HepG2 (cell line): ENCODE measurements around the gene TMEM131. TPM values are rescaled to one million over a fixed set of nuclear protein-coding genes. Genes with fewer than 3 reads are reported as not detected.
A peak's percentile ranks its signal among the peaks of the same experiment; 100 is the strongest.

Experiments used
- ATF7 ChIP-seq, 2 experiments: fragments of 450-650 bp in 1 of 2; sonication (generic) in 1 of 2; formaldehyde crosslinking in 1 of 2; IDR thresholded peaks; 2 replicates each; pipeline versions ENCODE4 v1.4.0 to v1.6.1; 2016 to 2020; ENCODE audit warnings: antibody characterized with exemption in 1 of 2, mild to moderate bottlenecking in 1 of 2, missing genetic modification reagents in 1 of 2
- BORCS8-MEF2B ChIP-seq: sonication (generic); formaldehyde crosslinking; IDR thresholded peaks from 2 replicates; pipeline ENCODE4 v1.8.0; 2022; ENCODE audit warnings: mild to moderate bottlenecking, missing genetic modification reagents
- GABPB1 ChIP-seq: IDR thresholded peaks from 2 replicates; pipeline ENCODE4 v1.6.1; 2016; ENCODE audit warnings: mild to moderate bottlenecking, missing genetic modification reagents, moderate library complexity, missing compliant biosample characterization
- HDAC1 ChIP-seq: sonication (generic); formaldehyde crosslinking; IDR thresholded peaks from 2 replicates; pipeline ENCODE4 v1.5.1; 2020; ENCODE audit warnings: mild to moderate bottlenecking, missing genetic modification reagents
- LCORL ChIP-seq, 2 experiments: fragments of 450-650 bp in 1 of 2; sonication (generic) in 1 of 2; formaldehyde crosslinking in 1 of 2; IDR thresholded peaks; 2 replicates each; pipeline versions ENCODE4 v1.5.0 to v1.6.1; 2017 to 2020; ENCODE audit warnings: antibody characterized with exemption in 1 of 2, missing genetic modification reagents in 1 of 2
- NFIC ChIP-seq: IDR thresholded peaks from 2 replicates; pipeline ENCODE4 v1.6.1; 2012; ENCODE audit warnings: mild to moderate bottlenecking, low read length, inconsistent platforms
- RAD21 ChIP-seq: fragments of 450-650 bp; formaldehyde crosslinking; IDR thresholded peaks from 2 replicates; pipeline ENCODE4 v1.5.0; 2020; ENCODE audit warnings: mild to moderate bottlenecking
- RXRB ChIP-seq: IDR thresholded peaks from 2 replicates; pipeline ENCODE4 v1.6.1; 2016; ENCODE audit warnings: borderline replicate concordance, missing genetic modification reagents, missing compliant biosample characterization
- ZNF788 ChIP-seq: sonication (generic); formaldehyde crosslinking; IDR thresholded peaks from 2 replicates; pipeline ENCODE4 v1.5.0; 2020; ENCODE audit warnings: mild to moderate bottlenecking, missing genetic modification reagents, borderline replicate concordance
- polyA plus RNA-seq, 8 experiments: library from polyadenylated mRNA; depleted of rRNA in 3 of 8; stranded (reverse) in 7 of 8; unstranded in 1 of 8; fragments of >200 nt; fragmentation: Illumina TruSeq in 4 of 8; extraction: Trizol in 4 of 8; gene quantifications; 2 replicates each; pipeline versions ENCODE4 v1.2.1 to v1.2.3, GENCODE V29; 2011 to 2016; ENCODE audit warnings: low read depth in 4 of 8, missing spikeins in 1 of 8, mixed read lengths in 1 of 8; ENCODE audit not compliant: insufficient read depth in 1 of 8
- total RNA-seq, 5 experiments: library from RNA; depleted of rRNA; stranded (reverse); fragments of >200 nt; fragmentation: Illumina TruSeq; extraction: Trizol; gene quantifications; 2 replicates each; pipeline ENCODE4 v1.2.3, GENCODE V29; 2016; ENCODE audit warnings: low read depth in 1 of 5
- TF ChIP-seq, protein P1 (sequence below): sonication (generic); formaldehyde crosslinking; IDR thresholded peaks from 2 replicates; pipeline ENCODE4 v1.5.0; 2020; ENCODE audit warnings: missing genetic modification reagents
- TF ChIP-seq, protein P2 (sequence below): sonication (generic); IDR thresholded peaks from 2 replicates; pipeline ENCODE4 v1.6.1; 2016; ENCODE audit warnings: low read depth, borderline replicate concordance
- TF ChIP-seq, protein P3 (sequence below): sonication (generic); formaldehyde crosslinking; conservative IDR thresholded peaks from 2 replicates; pipeline ENCODE4 v1.8.0; 2022; ENCODE audit warnings: missing genetic modification reagents
- TF ChIP-seq, protein P4 (sequence below): sonication (generic); formaldehyde crosslinking; IDR thresholded peaks from 2 replicates; pipeline ENCODE4 v1.4.0; 2020; ENCODE audit warnings: missing genetic modification reagents
- TF ChIP-seq, protein P5 (sequence below): sonication (generic); formaldehyde crosslinking; IDR thresholded peaks from 2 replicates; pipeline ENCODE4 v1.4.0; 2020; ENCODE audit warnings: missing genetic modification reagents

TMEM131 gene
- total and polyA plus RNA-seq, 2 of the 13 experiments (the other 11 are each of a cell fraction or from before 2014, with no cell fraction given): 17.9 to 19.5 TPM

DNA sequence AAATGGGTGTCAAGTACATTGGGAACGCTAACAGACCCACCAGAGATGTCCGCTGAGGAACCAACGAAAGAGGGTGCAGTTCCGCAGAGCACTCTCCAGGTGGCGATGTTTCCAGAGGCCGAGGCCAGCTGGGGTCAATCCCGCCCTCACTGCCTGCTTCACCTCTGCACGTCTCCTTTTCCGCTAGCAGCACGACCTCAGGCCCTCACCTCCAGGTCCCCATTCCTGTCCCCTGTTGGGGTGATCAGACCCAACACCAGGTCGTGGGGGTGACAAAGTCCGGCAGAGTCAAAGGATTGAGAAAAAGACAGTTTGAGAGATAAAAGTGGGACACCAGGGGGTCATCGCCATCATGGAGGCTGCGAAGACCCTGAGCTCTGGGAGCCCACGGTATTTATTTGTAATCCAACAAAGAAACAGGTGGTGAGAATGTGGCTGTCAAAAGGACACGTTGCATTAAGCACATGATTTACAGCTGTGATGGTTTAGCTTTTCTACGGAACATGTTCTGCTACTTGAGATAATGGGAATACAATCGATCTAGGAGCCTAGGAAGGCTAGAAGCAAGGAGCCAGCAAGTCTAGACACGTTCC is 255.1 kb downstream of the TMEM131 start (continued):
- TF ChIP-seq, protein P1, sequence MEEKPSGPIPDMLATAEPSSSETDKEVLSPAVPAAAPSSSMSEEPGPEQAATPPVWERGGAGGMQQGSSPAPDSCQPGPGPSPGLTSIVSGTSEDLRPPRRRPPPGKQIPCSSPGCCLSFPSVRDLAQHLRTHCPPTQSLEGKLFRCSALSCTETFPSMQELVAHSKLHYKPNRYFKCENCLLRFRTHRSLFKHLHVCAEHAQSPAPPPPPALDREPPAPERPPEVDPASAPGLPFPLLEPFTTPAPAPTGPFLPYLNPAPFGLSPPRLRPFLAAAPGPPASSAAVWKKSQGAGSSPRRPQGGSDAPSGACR (CRISPR knock-in tag): 0 out of 2 replicates have a peak, but pooled peaks have one; percentile 25
- peak; percentile 76 for TF ChIP-seq RAD21 (CRISPR knock-in tag)
- TF ChIP-seq, protein P2, sequence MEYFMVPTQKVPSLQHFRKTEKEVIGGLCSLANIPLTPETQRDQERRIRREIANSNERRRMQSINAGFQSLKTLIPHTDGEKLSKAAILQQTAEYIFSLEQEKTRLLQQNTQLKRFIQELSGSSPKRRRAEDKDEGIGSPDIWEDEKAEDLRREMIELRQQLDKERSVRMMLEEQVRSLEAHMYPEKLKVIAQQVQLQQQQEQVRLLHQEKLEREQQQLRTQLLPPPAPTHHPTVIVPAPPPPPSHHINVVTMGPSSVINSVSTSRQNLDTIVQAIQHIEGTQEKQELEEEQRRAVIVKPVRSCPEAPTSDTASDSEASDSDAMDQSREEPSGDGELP: peak; percentile 88; the same call in 1 of the 2 replicates
- TF ChIP-seq, protein P3, sequence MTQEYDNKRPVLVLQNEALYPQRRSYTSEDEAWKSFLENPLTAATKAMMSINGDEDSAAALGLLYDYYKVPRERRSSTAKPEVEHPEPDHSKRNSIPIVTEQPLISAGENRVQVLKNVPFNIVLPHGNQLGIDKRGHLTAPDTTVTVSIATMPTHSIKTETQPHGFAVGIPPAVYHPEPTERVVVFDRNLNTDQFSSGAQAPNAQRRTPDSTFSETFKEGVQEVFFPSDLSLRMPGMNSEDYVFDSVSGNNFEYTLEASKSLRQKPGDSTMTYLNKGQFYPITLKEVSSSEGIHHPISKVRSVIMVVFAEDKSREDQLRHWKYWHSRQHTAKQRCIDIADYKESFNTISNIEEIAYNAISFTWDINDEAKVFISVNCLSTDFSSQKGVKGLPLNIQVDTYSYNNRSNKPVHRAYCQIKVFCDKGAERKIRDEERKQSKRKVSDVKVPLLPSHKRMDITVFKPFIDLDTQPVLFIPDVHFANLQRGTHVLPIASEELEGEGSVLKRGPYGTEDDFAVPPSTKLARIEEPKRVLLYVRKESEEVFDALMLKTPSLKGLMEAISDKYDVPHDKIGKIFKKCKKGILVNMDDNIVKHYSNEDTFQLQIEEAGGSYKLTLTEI (CRISPR knock-in tag): no peak
- no peak for TF ChIP-seq ATF7 (IDR thresholded peaks at IDR 0.05)
- 0 out of 2 replicates have a peak, but pooled peaks have one; percentile 28 for TF ChIP-seq ATF7 (CRISPR knock-in tag; IDR thresholded peaks at IDR 0.05)
- TF ChIP-seq, protein P4, sequence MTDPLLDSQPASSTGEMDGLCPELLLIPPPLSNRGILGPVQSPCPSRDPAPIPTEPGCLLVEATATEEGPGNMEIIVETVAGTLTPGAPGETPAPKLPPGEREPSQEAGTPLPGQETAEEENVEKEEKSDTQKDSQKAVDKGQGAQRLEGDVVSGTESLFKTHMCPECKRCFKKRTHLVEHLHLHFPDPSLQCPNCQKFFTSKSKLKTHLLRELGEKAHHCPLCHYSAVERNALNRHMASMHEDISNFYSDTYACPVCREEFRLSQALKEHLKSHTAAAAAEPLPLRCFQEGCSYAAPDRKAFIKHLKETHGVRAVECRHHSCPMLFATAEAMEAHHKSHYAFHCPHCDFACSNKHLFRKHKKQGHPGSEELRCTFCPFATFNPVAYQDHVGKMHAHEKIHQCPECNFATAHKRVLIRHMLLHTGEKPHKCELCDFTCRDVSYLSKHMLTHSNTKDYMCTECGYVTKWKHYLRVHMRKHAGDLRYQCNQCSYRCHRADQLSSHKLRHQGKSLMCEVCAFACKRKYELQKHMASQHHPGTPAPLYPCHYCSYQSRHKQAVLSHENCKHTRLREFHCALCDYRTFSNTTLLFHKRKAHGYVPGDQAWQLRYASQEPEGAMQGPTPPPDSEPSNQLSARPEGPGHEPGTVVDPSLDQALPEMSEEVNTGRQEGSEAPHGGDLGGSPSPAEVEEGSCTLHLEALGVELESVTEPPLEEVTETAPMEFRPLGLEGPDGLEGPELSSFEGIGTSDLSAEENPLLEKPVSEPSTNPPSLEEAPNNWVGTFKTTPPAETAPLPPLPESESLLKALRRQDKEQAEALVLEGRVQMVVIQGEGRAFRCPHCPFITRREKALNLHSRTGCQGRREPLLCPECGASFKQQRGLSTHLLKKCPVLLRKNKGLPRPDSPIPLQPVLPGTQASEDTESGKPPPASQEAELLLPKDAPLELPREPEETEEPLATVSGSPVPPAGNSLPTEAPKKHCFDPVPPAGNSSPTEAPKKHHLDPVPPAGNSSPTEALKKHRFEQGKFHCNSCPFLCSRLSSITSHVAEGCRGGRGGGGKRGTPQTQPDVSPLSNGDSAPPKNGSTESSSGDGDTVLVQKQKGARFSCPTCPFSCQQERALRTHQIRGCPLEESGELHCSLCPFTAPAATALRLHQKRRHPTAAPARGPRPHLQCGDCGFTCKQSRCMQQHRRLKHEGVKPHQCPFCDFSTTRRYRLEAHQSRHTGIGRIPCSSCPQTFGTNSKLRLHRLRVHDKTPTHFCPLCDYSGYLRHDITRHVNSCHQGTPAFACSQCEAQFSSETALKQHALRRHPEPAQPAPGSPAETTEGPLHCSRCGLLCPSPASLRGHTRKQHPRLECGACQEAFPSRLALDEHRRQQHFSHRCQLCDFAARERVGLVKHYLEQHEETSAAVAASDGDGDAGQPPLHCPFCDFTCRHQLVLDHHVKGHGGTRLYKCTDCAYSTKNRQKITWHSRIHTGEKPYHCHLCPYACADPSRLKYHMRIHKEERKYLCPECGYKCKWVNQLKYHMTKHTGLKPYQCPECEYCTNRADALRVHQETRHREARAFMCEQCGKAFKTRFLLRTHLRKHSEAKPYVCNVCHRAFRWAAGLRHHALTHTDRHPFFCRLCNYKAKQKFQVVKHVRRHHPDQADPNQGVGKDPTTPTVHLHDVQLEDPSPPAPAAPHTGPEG (CRISPR knock-in tag): 0 out of 2 replicates have a peak, but pooled peaks have one; percentile 38
- TF ChIP-seq GABPB1 (CRISPR knock-in tag): 0 out of 2 replicates have a peak, but pooled peaks have one; percentile 22
- no peak for TF ChIP-seq LCORL (IDR thresholded peaks at IDR 0.05)
- peak; percentile 43; the same call in 1 of the 2 replicates for TF ChIP-seq LCORL (CRISPR knock-in tag; IDR thresholded peaks at IDR 0.05)
- no peak for TF ChIP-seq HDAC1 (CRISPR knock-in tag)
- TF ChIP-seq RXRB (CRISPR knock-in tag): peak; percentile 94
- TF ChIP-seq BORCS8-MEF2B: no peak
- TF ChIP-seq ZNF788 (CRISPR knock-in tag): peak; percentile 57; the same call in 1 of the 2 replicates
- TF ChIP-seq, protein P5, sequence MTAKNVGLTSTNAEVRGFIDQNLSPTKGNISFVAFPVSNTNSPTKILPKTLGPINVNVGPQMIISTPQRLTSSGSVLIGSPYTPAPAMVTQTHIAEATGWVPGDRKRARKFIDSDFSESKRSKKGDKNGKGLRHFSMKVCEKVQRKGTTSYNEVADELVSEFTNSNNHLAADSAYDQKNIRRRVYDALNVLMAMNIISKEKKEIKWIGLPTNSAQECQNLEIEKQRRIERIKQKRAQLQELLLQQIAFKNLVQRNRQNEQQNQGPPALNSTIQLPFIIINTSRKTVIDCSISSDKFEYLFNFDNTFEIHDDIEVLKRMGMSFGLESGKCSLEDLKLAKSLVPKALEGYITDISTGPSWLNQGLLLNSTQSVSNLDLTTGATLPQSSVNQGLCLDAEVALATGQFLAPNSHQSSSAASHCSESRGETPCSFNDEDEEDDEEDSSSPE (CRISPR knock-in tag): 0 out of 2 replicates have a peak, but pooled peaks have one; percentile 46
- no peak for TF ChIP-seq NFIC
